Measurements from ENCODE around the gene RBL1. TPM values are rescaled to one million over a fixed set of nuclear protein-coding genes. Genes with fewer than 3 reads are reported as not detected.

RBL1 gene
- total RNA-seq, 1 experiment from 2014 or later: 30.2 TPM

GRCh38 chr20:36959242-36959641 is 136.6 kb downstream of the RBL1 start:
- no peaks in the 10 kb centered on the region for H3K27me3 ChIP-seq (replicated peaks; ENCODE audit: insufficient read depth, low read depth, low read length, poor library complexity)
- no peaks in the 10 kb centered on the region for H3K4me1 ChIP-seq (ENCODE audit: insufficient read depth, low read length, poor library complexity, severe bottlenecking)
- no peak for TF ChIP-seq EZH2 (IDR thresholded peaks at IDR 0.05; ENCODE audit: borderline replicate concordance, low read depth, low read length, poor library complexity, severe bottlenecking)
- TF ChIP-seq CTCF (conservative IDR thresholded peaks at IDR 0.05; ENCODE audit: low read depth, low read length): no peak
- no peaks in the 10 kb centered on the region for H3K36me3 ChIP-seq (ENCODE audit: insufficient read depth, low read length, poor library complexity, severe bottlenecking)
- ChIA-PET POLR2A (ENCODE audit: low non-redundant PET) (no interaction called here), CTCF (no interaction called here)
- H3K27ac ChIP-seq (ENCODE audit: low read depth, low read length, poor library complexity, severe bottlenecking): no peak overlapping the region
- no TSS peak for BruUV-seq (replicated peaks)
- DNase-seq (ENCODE audit: low spot score): no peak
- H3K9me3 ChIP-seq (ENCODE audit: low read depth, low read length, poor library complexity, severe bottlenecking): peaks cover 7% of the 10 kb centered on the region
- intact Hi-C loops (cut with micrococcal nuclease; ENCODE audit: unreplicated experiment): no loop called here
- H3K4me3 ChIP-seq (ENCODE audit: low read depth, low read length, poor library complexity, severe bottlenecking): no peak overlapping the region

GRCh38 chr20:36957875-36958667 is 137.7 kb downstream of the RBL1 start:
- Histone ChIP-seq H3K36me3 (ENCODE audit: insufficient read depth, low read length, poor library complexity, severe bottlenecking) (no peaks in the 10 kb centered on the region), H3K27ac (ENCODE audit: low read depth, low read length, poor library complexity, severe bottlenecking) (no peak overlapping the region), H3K4me3 (ENCODE audit: low read depth, low read length, poor library complexity, severe bottlenecking) (no peak overlapping the region), H3K27me3 (replicated peaks; ENCODE audit: insufficient read depth, low read depth, low read length, poor library complexity) (no peaks in the 10 kb centered on the region), H3K4me1 (ENCODE audit: insufficient read depth, low read length, poor library complexity, severe bottlenecking) (no peaks in the 10 kb centered on the region), H3K9me3 (ENCODE audit: low read depth, low read length, poor library complexity, severe bottlenecking) (peaks cover 5% of the 10 kb centered on the region)
- TF ChIP-seq EZH2 (IDR thresholded peaks at IDR 0.05; ENCODE audit: borderline replicate concordance, low read depth, low read length, poor library complexity, severe bottlenecking) (no peak), CTCF (conservative IDR thresholded peaks at IDR 0.05; ENCODE audit: low read depth, low read length) (no peak)
- CTCF ChIA-PET: no interaction called here
- BruUV-seq (replicated peaks): no TSS peak
- DNase-seq (ENCODE audit: low spot score): no peak
- intact Hi-C loops (cut with micrococcal nuclease; ENCODE audit: unreplicated experiment): no loop called here
- POLR2A ChIA-PET (ENCODE audit: low non-redundant PET): no interaction called here

- ChIA-PET CTCF (no interaction called here), POLR2A (ENCODE audit: low non-redundant PET) (no interaction called here)
- no peaks in the 10 kb centered on the region for H3K36me3 ChIP-seq (ENCODE audit: insufficient read depth, low read length, poor library complexity, severe bottlenecking)
- intact Hi-C loops (cut with micrococcal nuclease; ENCODE audit: unreplicated experiment): no loop called here
- no peaks in the 10 kb centered on the region for H3K9me3 ChIP-seq (ENCODE audit: low read depth, low read length, poor library complexity, severe bottlenecking)
- TF ChIP-seq CTCF (conservative IDR thresholded peaks at IDR 0.05; ENCODE audit: low read depth, low read length): no peak
- no peak for TF ChIP-seq EZH2 (IDR thresholded peaks at IDR 0.05; ENCODE audit: borderline replicate concordance, low read depth, low read length, poor library complexity, severe bottlenecking)
- no peak overlapping the region for H3K4me3 ChIP-seq (ENCODE audit: low read depth, low read length, poor library complexity, severe bottlenecking)
- DNase-seq (ENCODE audit: low spot score): no peak
- H3K27me3 ChIP-seq (replicated peaks; ENCODE audit: insufficient read depth, low read depth, low read length, poor library complexity): no peaks in the 10 kb centered on the region
- no peak overlapping the region for H3K27ac ChIP-seq (ENCODE audit: low read depth, low read length, poor library complexity, severe bottlenecking)
- no TSS peak for BruUV-seq (replicated peaks)
- no peaks in the 10 kb centered on the region for H3K4me1 ChIP-seq (ENCODE audit: insufficient read depth, low read length, poor library complexity, severe bottlenecking)
Measured at GRCh38 chr20:36956674-36957073, 139.1 kb downstream of the RBL1 start.

All from A673 (cell line).